HepG2 (cell line): Measurements from ENCODE around the gene ATG2A. TPM values are rescaled to one million over a fixed set of nuclear protein-coding genes. Genes with fewer than 3 reads are reported as not detected.

ENCODE experiments used
- NCOR1 ChIP-seq: fragments of 200-600 bp; sonication (generic); IDR thresholded peaks from 2 replicates; pipeline ENCODE4 v1.7.0; 2017; ENCODE audit warnings: antibody characterized with exemption, low read length, borderline replicate concordance
- REXO4 ChIP-seq: sonication (generic); formaldehyde crosslinking; IDR thresholded peaks from 2 replicates; pipeline ENCODE4 v1.8.0; 2022; ENCODE audit warnings: missing genetic modification reagents, mild to moderate bottlenecking, borderline replicate concordance
- RFXANK ChIP-seq: IDR thresholded peaks from 2 replicates; pipeline ENCODE4 v1.6.1; 2016
- RORA ChIP-seq: sonication (generic); formaldehyde crosslinking; IDR thresholded peaks from 2 replicates; pipeline ENCODE4 v1.5.0; 2020; ENCODE audit warnings: mild to moderate bottlenecking, missing genetic modification reagents, moderate library complexity
- SRY ChIP-seq: sonication (generic); formaldehyde crosslinking; IDR thresholded peaks from 2 replicates; pipeline ENCODE4 v1.8.0; 2022; ENCODE audit warnings: mild to moderate bottlenecking, missing genetic modification reagents
- STAT6 ChIP-seq: sonication (generic); formaldehyde crosslinking; IDR thresholded peaks from 2 replicates; pipeline ENCODE4 v1.4.0; 2020; ENCODE audit warnings: missing genetic modification reagents, mild to moderate bottlenecking, borderline replicate concordance
- ZMYM4 ChIP-seq: sonication (generic); formaldehyde crosslinking; IDR thresholded peaks from 2 replicates; pipeline ENCODE4 v1.8.1; 2023; ENCODE audit warnings: mild to moderate bottlenecking, missing genetic modification reagents
- ZNF639 ChIP-seq: conservative IDR thresholded peaks from 2 replicates; pipeline ENCODE4 v1.6.1; 2018; ENCODE audit warnings: missing genetic modification reagents
- ZNF781 ChIP-seq: sonication (generic); formaldehyde crosslinking; IDR thresholded peaks from 2 replicates; pipeline ENCODE4 v1.5.1; 2020; ENCODE audit warnings: borderline replicate concordance, mild to moderate bottlenecking, missing genetic modification reagents; ENCODE audit errors: not compliant biosample characterization
- ZZZ3 ChIP-seq: sonication (generic); formaldehyde crosslinking; IDR thresholded peaks from 2 replicates; pipeline ENCODE4 v1.4.0; 2020; ENCODE audit warnings: missing genetic modification reagents, mild to moderate bottlenecking, borderline replicate concordance
- polyA plus RNA-seq, 8 experiments: library from polyadenylated mRNA; depleted of rRNA in 3 of 8; stranded (reverse) in 7 of 8; unstranded in 1 of 8; fragments of >200 nt; fragmentation: Illumina TruSeq in 4 of 8; extraction: Trizol in 4 of 8; gene quantifications; 2 replicates each; pipeline versions ENCODE4 v1.2.1 to v1.2.3, GENCODE V29; 2011 to 2016; ENCODE audit warnings: low read depth in 4 of 8, missing spikeins in 1 of 8, mixed read lengths in 1 of 8; ENCODE audit not compliant: insufficient read depth in 1 of 8
- total RNA-seq, 5 experiments: library from RNA; depleted of rRNA; stranded (reverse); fragments of >200 nt; fragmentation: Illumina TruSeq; extraction: Trizol; gene quantifications; 2 replicates each; pipeline ENCODE4 v1.2.3, GENCODE V29; 2016; ENCODE audit warnings: low read depth in 1 of 5
- TF ChIP-seq, protein P1 (sequence below): sonication (generic); formaldehyde crosslinking; IDR thresholded peaks from 2 replicates; pipeline ENCODE4 v1.8.1; 2022; ENCODE audit warnings: mild to moderate bottlenecking, missing genetic modification reagents
- TF ChIP-seq, protein P2 (sequence below): sonication (generic); formaldehyde crosslinking; IDR thresholded peaks from 2 replicates; pipeline ENCODE4 v1.8.1; 2022; ENCODE audit warnings: low read depth, mild to moderate bottlenecking, missing genetic modification reagents

ATG2A gene
- total and polyA plus RNA-seq, 2 of the 13 experiments (the other 11 are each of a cell fraction or from before 2014, with no cell fraction given), result 6.7 to 8.0 TPM

DNA sequence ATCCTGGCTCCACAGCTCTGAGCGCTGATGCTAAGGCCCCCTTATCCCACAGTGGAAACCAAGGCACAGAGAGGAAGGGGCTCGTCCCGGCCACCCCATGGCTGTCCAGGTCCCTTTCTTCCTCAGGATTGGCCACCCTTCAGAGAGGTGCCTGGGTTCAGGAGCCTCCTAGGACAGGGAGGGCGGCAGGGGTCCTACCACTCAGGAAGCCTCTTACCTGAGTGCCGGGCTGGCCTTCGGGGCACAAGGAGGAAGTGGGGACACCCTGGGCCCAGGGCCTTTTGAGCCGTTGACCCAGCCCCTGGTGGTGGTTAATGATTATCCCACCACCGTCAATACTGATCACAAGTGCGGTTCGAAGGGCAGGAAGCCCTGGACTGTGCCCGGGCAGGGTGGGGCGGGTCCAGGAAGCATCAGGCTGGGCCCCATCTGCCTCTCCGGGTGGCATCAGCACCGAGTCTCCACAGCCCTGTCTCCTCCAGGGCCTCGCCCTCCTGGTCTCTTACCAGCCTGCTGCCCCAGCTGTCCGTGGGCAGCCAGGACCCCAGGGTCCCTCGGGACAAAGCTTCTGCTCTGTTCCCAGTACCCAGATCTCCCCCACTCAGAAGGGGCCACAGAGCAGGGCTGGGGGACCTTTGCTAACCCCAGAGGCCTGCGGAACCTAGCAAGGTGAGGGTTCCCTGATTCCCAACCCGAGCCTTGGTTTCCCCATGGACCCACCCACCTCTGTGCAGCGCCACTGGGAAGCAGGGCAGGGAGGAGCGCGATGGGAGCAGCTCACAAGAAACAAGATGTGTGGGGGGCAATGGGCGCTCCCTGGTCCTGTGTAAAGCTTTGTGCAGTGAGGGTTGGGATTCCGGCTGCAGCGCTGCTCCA lies 23.6 kb downstream of the ATG2A start (continued):
- TF ChIP-seq ZNF781 (no peak), SRY (CRISPR knock-in tag) (no peak), ZMYM4 (CRISPR knock-in tag) (peak; percentile 64), STAT6 (CRISPR knock-in tag) (no peak), RORA (CRISPR knock-in tag) (no peak), NCOR1 (no peak; the same call in 1 of the 2 replicates), ZNF639 (CRISPR knock-in tag) (no peak), REXO4 (CRISPR knock-in tag) (no peak), RFXANK (CRISPR knock-in tag) (0 out of 2 replicates have a peak, but pooled peaks have one; percentile 29), ZZZ3 (CRISPR knock-in tag) (peak; percentile 70; the same call in 1 of the 2 replicates)
- TF ChIP-seq, protein P1, sequence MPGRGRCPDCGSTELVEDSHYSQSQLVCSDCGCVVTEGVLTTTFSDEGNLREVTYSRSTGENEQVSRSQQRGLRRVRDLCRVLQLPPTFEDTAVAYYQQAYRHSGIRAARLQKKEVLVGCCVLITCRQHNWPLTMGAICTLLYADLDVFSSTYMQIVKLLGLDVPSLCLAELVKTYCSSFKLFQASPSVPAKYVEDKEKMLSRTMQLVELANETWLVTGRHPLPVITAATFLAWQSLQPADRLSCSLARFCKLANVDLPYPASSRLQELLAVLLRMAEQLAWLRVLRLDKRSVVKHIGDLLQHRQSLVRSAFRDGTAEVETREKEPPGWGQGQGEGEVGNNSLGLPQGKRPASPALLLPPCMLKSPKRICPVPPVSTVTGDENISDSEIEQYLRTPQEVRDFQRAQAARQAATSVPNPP (CRISPR knock-in tag), result no peak
- TF ChIP-seq, protein P2, sequence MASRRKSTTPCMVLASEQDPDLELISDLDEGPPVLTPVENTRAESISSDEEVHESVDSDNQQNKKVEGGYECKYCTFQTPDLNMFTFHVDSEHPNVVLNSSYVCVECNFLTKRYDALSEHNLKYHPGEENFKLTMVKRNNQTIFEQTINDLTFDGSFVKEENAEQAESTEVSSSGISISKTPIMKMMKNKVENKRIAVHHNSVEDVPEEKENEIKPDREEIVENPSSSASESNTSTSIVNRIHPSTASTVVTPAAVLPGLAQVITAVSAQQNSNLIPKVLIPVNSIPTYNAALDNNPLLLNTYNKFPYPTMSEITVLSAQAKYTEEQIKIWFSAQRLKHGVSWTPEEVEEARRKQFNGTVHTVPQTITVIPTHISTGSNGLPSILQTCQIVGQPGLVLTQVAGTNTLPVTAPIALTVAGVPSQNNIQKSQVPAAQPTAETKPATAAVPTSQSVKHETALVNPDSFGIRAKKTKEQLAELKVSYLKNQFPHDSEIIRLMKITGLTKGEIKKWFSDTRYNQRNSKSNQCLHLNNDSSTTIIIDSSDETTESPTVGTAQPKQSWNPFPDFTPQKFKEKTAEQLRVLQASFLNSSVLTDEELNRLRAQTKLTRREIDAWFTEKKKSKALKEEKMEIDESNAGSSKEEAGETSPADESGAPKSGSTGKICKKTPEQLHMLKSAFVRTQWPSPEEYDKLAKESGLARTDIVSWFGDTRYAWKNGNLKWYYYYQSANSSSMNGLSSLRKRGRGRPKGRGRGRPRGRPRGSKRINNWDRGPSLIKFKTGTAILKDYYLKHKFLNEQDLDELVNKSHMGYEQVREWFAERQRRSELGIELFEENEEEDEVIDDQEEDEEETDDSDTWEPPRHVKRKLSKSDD (CRISPR knock-in tag), result no peak
